ENCODE data around the gene SH3BGR.

Gene SH3BGR

GRCh38 chr21:39518055-39518846 lies 66.5 kb downstream of the SH3BGR start:
- no peak overlapping the region for H3K4me3 Mint-ChIP-seq
- H3K27ac Mint-ChIP-seq, result no peak overlapping the region
- no peaks in the 10 kb centered on the region for H3K9me3 Mint-ChIP-seq
- H3K36me3 Mint-ChIP-seq (ENCODE audit: low read depth), result no peaks in the 10 kb centered on the region
- H3K27me3 Mint-ChIP-seq, result peaks cover 3% of the 10 kb centered on the region
- no peaks in the 10 kb centered on the region for H3K4me1 Mint-ChIP-seq
- ATAC-seq, result peak; percentile 65
- peak; percentile 29 for DNase-seq

- Mint-ChIP-seq H3K4me1 (no peaks in the 10 kb centered on the region), H3K27ac (no peak overlapping the region), H3K4me3 (no peak overlapping the region), H3K9me3 (no peaks in the 10 kb centered on the region), H3K27me3 (peaks cover 3% of the 10 kb centered on the region), H3K36me3 (ENCODE audit: low read depth) (no peaks in the 10 kb centered on the region)
- ATAC-seq (no peak), DNase-seq (no peak)
Measured at GRCh38 chr21:39518847-39519210, 67.1 kb downstream of the SH3BGR start.

- Mint-ChIP-seq H3K9me3 (no peaks in the 10 kb centered on the region), H3K27me3 (peaks cover 3% of the 10 kb centered on the region), H3K4me1 (no peaks in the 10 kb centered on the region), H3K4me3 (no peak overlapping the region), H3K36me3 (ENCODE audit: low read depth) (no peaks in the 10 kb centered on the region), H3K27ac (no peak overlapping the region)
- no peak for ATAC-seq
- no peak for DNase-seq
Measured at GRCh38 chr21:39519835-39520234, 68.1 kb downstream of the SH3BGR start.

- Mint-ChIP-seq H3K4me3 (no peak overlapping the region), H3K27ac (no peak overlapping the region), H3K27me3 (peaks cover 2% of the 10 kb centered on the region), H3K4me1 (no peaks in the 10 kb centered on the region), H3K9me3 (no peaks in the 10 kb centered on the region), H3K36me3 (ENCODE audit: low read depth) (no peaks in the 10 kb centered on the region)
- DNase-seq (no peak), ATAC-seq (no peak)
Measured at GRCh38 chr21:39523399-39523798, 71.6 kb downstream of the SH3BGR start.

GRCh38 chr21:39523915-39524314 lies 72.1 kb downstream of the SH3BGR start:
- Mint-ChIP-seq H3K36me3 (ENCODE audit: low read depth) (no peaks in the 10 kb centered on the region), H3K9me3 (no peaks in the 10 kb centered on the region), H3K27ac (no peak overlapping the region), H3K27me3 (peaks cover 1% of the 10 kb centered on the region), H3K4me1 (no peaks in the 10 kb centered on the region), H3K4me3 (no peak overlapping the region)
- ATAC-seq, result no peak
- no peak for DNase-seq

- peaks cover 4% of the 10 kb centered on the region for H3K27me3 Mint-ChIP-seq
- ATAC-seq (no peak), DNase-seq (no peak)
- H3K27ac Mint-ChIP-seq, result no peak overlapping the region
- no peaks in the 10 kb centered on the region for H3K36me3 Mint-ChIP-seq (ENCODE audit: low read depth)
- no peaks in the 10 kb centered on the region for H3K4me1 Mint-ChIP-seq
- no peaks in the 10 kb centered on the region for H3K9me3 Mint-ChIP-seq
- H3K4me3 Mint-ChIP-seq, result no peak overlapping the region
Measured at GRCh38 chr21:39525129-39525528, 73.4 kb downstream of the SH3BGR start.

GRCh38 chr21:39525601-39526000 lies 73.8 kb downstream of the SH3BGR start:
- Mint-ChIP-seq H3K27ac (no peak overlapping the region), H3K36me3 (ENCODE audit: low read depth) (no peaks in the 10 kb centered on the region), H3K4me3 (no peak overlapping the region), H3K9me3 (no peaks in the 10 kb centered on the region), H3K27me3 (peaks cover 4% of the 10 kb centered on the region), H3K4me1 (no peaks in the 10 kb centered on the region)
- ATAC-seq (no peak), DNase-seq (no peak)

- DNase-seq (no peak), ATAC-seq (no peak)
- Mint-ChIP-seq H3K9me3 (no peaks in the 10 kb centered on the region), H3K27me3 (peaks cover 6% of the 10 kb centered on the region), H3K4me3 (no peak overlapping the region), H3K4me1 (no peaks in the 10 kb centered on the region), H3K36me3 (ENCODE audit: low read depth) (no peaks in the 10 kb centered on the region), H3K27ac (no peak overlapping the region)
Measured at GRCh38 chr21:39527067-39527595, 75.4 kb downstream of the SH3BGR start.

- no peaks in the 10 kb centered on the region for H3K9me3 Mint-ChIP-seq
- DNase-seq, result no peak
- no peaks in the 10 kb centered on the region for H3K36me3 Mint-ChIP-seq (ENCODE audit: low read depth)
- H3K27me3 Mint-ChIP-seq, result peaks cover 6% of the 10 kb centered on the region
- H3K4me3 Mint-ChIP-seq, result no peak overlapping the region
- no peaks in the 10 kb centered on the region for H3K4me1 Mint-ChIP-seq
- no peak for ATAC-seq
- no peak overlapping the region for H3K27ac Mint-ChIP-seq
Measured at GRCh38 chr21:39527664-39528381, 76.1 kb downstream of the SH3BGR start.

- no peak overlapping the region for H3K27ac Mint-ChIP-seq
- H3K9me3 Mint-ChIP-seq, result no peaks in the 10 kb centered on the region
- H3K36me3 Mint-ChIP-seq (ENCODE audit: low read depth), result no peaks in the 10 kb centered on the region
- H3K4me3 Mint-ChIP-seq, result no peak overlapping the region
- H3K4me1 Mint-ChIP-seq, result no peaks in the 10 kb centered on the region
- ATAC-seq (peak; percentile 33), DNase-seq (no peak)
- peaks cover 6% of the 10 kb centered on the region for H3K27me3 Mint-ChIP-seq
Measured at GRCh38 chr21:39529026-39529425, 77.3 kb downstream of the SH3BGR start.

- no peaks in the 10 kb centered on the region for H3K4me1 Mint-ChIP-seq
- ATAC-seq (no peak), DNase-seq (no peak)
- no peaks in the 10 kb centered on the region for H3K36me3 Mint-ChIP-seq (ENCODE audit: low read depth)
- no peak overlapping the region for H3K4me3 Mint-ChIP-seq
- no peak overlapping the region for H3K27ac Mint-ChIP-seq
- peaks cover 6% of the 10 kb centered on the region for H3K27me3 Mint-ChIP-seq
- H3K9me3 Mint-ChIP-seq, result no peaks in the 10 kb centered on the region
Measured at GRCh38 chr21:39531064-39531463, 79.3 kb downstream of the SH3BGR start.

GRCh38 chr21:39531840-39532239 lies 80.1 kb downstream of the SH3BGR start:
- Mint-ChIP-seq H3K9me3 (no peaks in the 10 kb centered on the region), H3K36me3 (ENCODE audit: low read depth) (no peaks in the 10 kb centered on the region), H3K27me3 (peaks cover 6% of the 10 kb centered on the region), H3K27ac (no peak overlapping the region), H3K4me3 (no peak overlapping the region), H3K4me1 (no peaks in the 10 kb centered on the region)
- DNase-seq, result no peak
- no peak for ATAC-seq

GRCh38 chr21:39533545-39534380 lies 82.0 kb downstream of the SH3BGR start:
- Mint-ChIP-seq H3K27me3 (peaks cover 5% of the 10 kb centered on the region), H3K27ac (no peak overlapping the region), H3K4me1 (no peaks in the 10 kb centered on the region), H3K4me3 (no peak overlapping the region), H3K36me3 (ENCODE audit: low read depth) (no peaks in the 10 kb centered on the region), H3K9me3 (no peaks in the 10 kb centered on the region)
- no peak for ATAC-seq
- DNase-seq, result no peak

GRCh38 chr21:39535646-39536437 lies 84.1 kb downstream of the SH3BGR start:
- Mint-ChIP-seq H3K27ac (no peak overlapping the region), H3K36me3 (ENCODE audit: low read depth) (no peaks in the 10 kb centered on the region), H3K9me3 (no peaks in the 10 kb centered on the region), H3K4me3 (no peak overlapping the region), H3K4me1 (no peaks in the 10 kb centered on the region), H3K27me3 (peaks cover 4% of the 10 kb centered on the region)
- ATAC-seq (no peak), DNase-seq (no peak)

Data from activated naive CD8-positive, alpha-beta T cell treated with anti-CD3 and anti-CD28 coated beads, Interleukin-2, amount 50 U/mL, for 24 hours (primary cell).